Measurements from ENCODE around the gene FERMT1. TPM values are rescaled to one million over a fixed set of nuclear protein-coding genes. Genes with fewer than 3 reads are reported as not detected.
A peak's percentile ranks its signal among the peaks of the same experiment; 100 is the strongest.
"Not testable (repeated sequence)": the region's sequence is repeated elsewhere in the genome, so short reads cannot be mapped to it uniquely, and the experiment has no call there.

FERMT1 gene
- total RNA-seq, 1 donor from 2014 or later, result 34.0 TPM

DNA sequence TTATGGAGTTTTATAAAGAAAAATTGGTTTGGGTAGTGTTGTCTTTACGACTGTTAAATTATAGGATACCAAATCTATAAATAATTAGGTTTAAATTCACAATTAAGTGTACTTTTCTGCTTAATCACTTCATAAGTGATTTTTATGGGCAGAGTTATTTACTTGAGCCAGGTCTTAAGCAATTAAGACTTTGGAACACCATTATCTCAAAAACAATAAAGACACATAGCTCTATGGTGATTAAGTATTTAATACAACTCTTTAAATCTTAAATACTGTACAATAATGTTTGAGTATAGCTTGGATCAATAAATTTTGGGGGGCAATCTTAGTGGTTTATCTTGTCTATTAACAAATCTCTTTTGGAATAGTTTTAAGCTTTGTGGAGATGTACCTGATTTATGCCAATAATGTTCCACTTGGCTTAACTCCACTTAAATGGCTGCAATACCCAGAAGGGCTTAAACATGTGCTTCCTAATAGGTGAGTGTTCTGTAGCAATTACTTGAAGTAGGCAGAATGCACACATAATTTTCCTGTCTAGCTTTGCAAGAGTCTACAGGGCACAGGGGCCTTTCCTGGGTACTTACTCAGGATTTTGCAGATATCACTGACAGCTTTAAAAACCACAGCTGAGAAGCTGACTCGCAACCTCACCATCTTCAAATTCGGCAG lies 7.5 kb downstream of the FERMT1 start:
- ATAC-seq, result no peak

DNA sequence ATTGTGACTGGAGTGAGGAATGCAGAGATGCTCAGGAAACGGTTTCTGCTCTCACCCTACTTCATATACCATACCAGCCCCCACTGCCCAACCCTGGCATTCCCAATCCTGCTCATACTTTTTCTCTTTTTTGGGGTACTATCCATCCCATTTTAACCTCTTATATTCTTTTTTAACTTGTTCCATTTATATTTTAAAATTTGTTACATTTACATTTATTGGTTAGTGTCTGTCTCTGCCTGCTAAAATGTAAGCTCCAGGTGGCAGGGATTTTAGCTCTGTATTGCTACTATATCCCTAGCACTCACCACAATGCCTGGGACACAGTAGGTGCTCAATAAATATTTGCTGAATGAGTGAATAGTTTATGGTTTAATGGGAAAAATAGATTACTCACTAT lies 8.1 kb downstream of the FERMT1 start:
- no peak for ATAC-seq

DNA sequence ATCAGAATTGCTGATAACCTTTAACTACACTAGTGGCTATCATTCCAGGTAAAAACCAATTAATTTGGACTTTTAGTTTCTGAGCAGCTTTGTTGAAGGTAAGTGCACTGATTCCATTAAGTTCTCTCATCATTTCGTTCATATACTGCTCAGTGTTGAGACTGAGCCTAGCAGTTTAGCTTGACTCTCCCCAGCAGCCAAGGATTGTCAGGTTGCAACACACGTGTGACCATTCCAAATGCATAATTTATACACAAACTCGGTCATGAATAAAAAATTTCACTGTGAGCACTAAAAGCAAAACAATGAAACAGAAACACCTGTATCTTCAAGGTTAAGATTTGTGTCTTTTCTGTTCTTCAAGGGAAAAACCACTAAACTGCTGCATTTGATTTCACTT lies 8.9 kb downstream of the FERMT1 start:
- ATAC-seq, result no peak

DNA sequence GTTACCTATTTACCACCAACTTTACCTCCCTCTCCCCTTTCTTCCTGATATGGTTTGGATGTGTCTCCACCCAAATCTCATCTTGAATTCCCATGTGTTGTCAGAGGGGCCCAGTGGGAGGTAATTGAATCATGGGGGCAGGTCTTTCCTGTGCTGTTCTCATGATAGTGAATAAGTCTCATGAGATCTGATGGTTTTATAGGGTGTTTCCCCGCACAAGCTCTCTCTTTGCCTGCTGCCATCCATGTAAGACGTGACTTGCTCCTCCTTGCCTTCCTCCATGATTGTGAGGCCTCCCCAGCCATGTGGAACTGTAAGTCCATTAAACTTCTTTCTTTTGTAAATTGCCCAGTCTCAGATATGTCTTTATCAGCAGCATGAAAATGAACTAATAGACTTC lies 9.9 kb downstream of the FERMT1 start:
- ATAC-seq, result not testable (repeated sequence)

DNA sequence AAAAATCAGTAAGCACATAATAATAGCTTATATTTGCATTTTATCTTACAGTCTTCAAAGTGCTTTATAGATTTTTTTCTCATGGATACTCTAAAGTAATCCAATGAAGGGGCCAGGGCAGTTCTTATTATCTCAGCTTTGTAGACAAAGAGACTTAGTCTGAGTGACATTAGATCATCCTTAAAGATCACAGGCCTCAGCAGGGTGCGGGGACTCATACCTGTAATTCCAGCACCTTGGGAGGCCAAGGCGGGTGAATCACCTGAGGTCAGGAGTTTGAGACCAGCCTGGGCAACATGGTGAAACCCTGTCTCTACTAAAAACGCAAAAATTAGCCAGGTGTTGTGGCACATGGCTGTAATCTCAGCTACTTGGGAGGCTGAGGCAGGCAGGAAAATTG lies 14.5 kb downstream of the FERMT1 start:
- ATAC-seq, result no peak

DNA sequence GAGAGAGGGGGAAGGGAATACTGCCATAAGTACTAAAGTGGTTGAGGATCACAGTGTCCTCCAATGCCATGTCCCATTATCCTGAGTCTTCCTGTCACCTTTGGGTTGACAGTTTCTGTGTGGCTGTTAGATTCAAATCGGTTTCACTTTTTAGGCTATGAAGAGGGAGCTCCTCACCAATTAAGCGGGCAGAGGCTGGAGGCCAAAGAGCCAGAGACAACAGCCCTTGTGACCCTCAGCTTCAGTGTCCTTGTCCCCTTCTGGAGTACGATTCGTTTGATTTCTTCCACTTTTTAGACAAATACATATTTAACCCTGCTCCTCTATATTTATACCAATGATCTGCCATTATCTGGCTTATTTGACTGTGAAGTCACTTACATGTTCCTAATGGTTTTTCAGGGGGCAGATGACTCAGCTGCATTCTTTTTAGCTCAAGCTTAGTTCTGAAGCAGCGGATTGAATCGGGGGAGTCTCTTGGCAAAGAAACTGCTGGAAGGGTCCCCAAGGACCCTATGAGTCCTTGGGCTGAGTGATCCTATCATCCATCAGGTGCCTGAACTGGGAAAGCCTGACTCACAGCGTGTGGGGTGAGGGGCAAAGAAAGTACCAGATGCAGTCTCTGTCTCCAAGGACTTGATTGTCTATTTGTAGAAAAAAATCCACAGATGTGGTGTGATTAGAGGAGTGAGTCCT lies 18.2 kb downstream of the FERMT1 start:
- ATAC-seq, result no peak

DNA sequence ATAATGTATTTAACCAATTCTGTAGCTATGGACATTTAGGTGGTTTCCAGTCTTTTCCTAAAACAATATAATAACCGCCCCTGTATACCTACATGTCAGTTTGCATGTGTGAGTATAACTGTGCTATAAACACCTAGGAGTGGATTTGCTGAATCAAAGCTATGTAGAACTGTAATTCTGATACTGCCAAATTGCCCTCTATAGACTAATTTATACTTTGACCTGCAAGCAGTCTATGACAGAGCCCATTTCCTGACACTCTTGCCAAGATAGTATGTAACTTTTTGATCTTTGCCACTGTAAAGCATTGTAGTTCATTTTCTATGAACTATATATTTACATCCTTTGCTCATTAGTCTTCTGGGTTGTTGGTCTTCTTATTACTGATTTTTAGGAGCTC lies 19.5 kb downstream of the FERMT1 start:
- ATAC-seq, result no peak

DNA sequence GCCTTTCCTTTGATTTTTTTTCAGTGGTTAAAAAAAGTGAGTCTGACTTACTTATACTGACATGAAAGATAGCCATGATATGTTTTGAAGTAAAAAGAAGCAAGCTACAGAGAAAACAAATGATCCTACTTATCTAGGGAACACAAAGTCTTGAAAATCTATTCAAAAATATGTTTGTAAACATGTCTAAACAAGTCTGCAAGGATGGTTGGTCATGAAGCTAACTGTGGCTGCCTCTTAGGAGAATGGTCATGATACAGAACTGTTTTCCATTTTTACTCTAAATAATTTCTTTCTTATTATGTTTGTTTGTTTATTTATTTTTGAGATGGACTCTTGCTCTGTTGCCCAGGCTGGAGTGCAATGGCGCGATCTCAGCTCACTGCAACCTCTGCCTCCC lies 21.5 kb downstream of the FERMT1 start:
- ATAC-seq, result no peak

DNA sequence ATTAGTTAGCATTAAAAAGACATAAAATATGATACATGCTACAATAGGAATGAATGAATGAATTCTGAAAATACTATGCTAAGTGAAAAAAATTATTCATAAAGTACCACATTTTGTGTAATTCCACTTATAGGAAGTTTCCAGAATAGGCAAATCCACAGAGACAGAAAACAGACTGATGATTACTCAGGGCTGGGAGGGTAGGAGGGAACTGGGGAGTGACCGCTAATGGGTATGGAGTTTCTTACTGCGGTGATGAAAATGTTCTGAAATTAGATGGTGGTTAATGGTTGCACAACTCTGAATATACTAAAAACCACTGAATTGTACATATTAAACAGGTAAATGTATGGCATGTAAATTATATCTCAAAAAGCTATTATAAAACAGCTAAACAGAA lies 22.6 kb downstream of the FERMT1 start:
- ATAC-seq, result no peak

DNA sequence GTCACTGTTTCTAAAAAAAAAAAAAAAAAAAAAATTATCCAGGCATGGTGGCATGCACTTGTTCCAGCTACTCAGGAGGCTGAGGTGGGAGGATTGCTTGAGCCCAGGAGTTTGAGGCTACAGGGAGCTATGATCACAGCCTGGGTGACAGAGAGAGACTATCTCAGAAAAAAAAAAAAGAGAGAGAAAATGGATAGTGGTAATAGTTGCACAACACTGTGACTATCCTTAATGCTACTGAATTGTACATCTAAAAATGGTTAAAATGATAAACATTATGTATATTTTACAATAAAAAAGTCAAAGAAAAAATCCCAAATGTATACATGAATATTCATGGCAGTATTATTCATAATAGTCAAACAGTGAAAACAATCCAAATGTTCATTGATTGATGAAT lies 23.0 kb downstream of the FERMT1 start:
- no peak for ATAC-seq

DNA sequence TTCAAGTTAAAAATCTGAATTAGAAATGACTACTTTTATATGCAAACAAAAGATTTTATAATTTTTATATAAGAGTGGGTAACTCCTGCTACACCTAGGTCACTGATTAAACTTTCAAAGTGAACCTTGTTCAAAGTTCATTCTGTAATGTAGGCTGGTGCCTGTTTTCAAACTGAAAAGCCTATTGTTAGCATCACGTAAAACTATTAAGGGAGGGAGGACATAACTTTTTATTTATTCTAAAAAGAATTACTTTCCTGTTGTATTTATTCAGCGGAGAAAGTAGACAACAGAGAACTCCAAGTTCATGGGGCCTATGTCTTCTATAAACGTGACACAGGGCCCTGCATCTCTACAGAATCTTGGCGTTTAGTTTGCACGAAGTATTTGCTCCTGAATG lies 27.4 kb downstream of the FERMT1 start:
- no peak for ATAC-seq

DNA sequence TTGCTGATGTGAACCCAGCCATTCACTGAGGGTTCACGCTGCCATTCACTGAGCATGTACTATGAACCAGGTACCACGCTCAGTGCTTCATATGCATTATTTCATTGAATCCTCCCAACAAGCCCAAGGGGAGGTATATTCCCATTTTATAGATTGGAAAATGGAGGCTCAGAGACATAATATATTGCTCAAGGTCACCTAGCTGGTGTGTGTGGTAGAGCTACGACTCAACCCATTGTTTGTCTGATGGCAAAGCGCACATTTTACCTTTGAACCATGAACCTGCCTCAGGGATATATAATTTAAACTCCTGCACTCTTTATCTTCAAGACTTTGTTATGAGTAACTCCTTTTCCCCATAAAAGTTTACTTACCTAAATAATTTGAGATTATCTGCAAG lies 28.3 kb downstream of the FERMT1 start:
- no peak for ATAC-seq

DNA sequence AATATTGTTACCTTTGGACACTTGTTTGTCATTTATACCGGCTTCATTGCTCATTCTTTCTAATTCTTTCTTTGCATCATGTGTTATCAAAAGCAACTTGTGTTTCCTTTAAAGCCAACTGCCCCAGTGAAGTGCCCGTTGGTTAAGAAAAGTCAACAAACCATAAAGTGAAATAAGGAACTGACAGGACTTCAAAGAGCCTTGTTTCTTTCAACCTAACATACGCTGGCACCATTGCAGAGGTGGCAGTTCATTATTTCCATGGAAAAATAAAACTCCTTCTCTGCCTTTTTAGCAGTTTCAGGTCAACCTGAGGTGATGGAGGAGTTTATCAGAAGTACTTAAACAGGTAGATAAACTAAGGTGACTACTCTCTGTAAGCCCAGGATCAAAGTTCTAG lies 28.8 kb downstream of the FERMT1 start:
- ATAC-seq, result no peak

DNA sequence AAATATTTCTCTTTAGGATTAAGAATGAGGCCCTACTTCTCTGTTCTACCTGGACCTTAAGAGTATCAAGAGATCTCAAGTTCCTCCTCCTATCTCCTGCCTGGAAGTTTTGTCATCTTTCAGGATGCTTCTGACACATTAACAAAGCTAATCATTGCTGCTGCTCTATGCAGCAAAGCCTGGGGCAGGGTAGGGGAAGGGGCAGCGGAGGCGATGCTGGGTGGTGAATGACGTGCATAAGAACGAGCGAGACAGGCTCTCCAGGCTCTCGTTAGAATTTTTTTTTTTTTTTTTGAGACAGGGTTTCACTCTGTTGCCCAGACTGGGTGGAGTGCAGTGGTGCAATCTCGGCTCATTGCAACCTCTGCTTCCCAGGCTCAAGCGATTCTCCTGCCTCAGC lies 31.2 kb downstream of the FERMT1 start:
- ATAC-seq, result no peak

DNA sequence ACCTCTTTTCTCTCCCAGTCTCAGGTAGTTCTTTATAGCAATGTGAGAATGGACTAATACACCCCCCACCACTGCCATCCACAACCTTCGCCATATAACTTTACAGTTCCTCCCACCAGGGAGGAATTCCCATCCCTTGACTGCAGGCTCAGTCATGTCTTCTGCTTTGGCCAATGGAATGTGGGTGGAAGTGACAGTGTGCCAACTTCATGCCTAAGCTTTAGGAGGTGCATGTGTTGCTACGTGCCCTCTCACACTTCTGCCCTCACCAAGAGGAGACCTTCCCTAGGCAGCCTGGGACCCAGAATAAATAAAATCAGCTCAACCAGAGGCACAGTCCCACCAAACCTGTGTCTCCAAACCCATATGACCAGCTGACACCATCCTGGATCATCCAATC lies 36.0 kb downstream of the FERMT1 start:
- ATAC-seq, result peak; percentile 80

DNA sequence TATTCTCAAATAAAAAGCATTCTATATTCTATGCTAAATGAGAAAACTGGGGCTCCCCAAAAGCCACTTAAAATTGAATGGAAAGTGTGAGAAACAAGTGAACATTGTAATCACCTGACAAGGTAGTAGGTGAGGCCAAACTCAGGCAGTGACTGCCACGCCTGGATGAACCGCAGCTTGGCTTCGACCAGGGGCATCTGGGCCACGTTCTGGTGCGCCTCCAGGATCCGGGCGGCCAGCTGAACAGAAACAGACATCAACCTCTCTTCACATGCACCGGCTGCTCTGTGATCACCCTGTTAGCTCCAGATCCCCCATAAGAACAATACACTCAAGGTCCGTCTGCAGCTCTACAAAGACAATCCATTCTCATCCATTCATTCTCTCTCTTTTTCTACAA lies 38.9 kb downstream of the FERMT1 start:
- ATAC-seq, result no peak

DNA sequence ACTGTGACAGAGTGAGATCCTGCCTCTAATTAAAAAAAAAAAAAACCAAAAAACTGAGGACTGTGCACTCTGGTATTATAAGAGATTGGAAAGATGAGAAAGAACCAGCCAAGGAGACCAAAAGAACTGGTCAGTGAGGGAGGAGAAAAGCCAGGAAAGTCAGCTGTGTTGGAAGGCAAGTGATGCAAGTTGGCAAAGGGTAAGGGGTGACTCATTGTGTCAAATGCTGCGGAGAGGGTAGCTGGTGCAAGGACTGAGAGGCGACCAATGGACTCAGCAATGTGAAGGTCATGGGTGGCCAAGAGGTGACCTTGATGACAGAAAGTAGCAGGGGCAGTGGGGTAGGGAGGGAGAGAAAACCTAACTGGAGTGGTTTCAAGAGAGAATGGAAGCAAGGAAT lies 41.6 kb downstream of the FERMT1 start:
- ATAC-seq, result peak; percentile 26

DNA sequence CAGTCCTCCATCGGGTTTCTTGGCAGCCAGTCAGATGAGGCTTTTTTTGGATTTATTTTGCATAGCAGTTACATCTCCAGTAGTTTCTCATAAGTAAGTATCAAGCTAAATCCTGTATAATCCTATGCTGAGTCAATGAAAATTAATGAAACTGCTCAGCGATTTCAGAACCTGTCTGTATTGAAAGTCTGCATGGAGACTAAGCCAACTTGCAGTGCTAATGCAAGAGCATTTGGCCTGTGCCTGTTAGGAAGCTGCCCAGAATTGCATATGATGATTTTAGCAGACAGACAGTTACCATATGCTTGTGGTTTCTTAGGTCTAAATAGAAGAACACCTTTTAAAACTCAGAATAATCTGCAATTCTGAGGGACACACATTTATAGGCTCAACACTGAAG lies 43.8 kb downstream of the FERMT1 start:
- peak; percentile 87 for ATAC-seq

DNA sequence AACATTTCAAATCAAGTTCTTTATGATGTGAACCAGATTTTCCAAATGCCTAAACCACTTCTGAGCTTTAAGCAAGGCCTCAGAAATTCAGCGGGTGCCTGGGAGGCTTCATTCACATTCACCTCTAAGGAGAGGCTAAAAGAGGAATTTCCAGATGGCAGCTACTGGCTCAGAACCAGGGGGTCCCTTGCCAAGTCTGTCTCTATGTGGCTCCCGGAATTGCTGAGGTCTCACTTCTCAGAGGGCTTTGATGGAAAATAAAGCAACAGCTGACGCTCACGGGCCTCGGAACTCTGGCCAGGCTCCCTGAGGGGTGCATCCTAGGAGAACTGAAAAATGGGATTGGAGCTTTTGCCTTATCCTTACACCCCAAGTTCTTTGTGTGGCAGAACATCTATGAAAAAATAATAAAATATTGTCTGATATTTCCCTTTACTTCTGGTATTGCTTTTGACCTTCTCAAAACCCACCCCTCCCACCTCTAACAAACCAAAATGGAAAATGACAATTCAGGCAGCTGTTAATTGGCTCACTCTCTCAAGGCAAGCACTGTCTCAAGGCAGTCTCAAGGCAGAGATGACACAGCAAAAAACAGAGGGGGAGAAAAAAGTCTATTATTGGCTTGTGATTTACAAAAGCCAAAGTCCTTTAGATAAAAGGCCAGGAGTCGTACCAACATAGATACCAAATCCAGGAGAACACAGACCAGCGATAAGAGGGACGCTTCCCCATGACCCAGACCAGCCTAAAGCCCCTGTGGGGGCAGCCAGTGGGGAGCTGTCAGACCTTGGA lies 47.2 kb downstream of the FERMT1 start:
- no peak for ATAC-seq

DNA sequence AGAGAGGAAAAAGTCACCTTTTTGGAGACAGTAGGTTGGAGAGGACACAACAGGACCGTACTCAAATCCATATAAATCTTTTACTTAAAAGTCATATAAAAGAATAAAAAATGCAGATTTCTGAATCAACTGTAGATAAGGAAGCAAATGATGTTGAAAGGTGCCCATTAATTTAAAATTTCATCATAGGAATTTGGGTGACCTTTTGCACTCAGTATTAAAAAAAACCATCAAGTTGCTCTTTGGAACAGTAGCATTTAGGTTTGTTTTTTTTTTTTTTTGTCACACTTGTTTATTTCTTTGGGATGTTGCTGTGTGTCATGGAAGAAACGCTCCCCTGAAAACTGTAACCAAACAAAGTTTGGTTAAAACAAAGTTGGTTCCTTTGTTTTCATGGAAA lies 48.0 kb downstream of the FERMT1 start:
- ATAC-seq, result no peak

DNA sequence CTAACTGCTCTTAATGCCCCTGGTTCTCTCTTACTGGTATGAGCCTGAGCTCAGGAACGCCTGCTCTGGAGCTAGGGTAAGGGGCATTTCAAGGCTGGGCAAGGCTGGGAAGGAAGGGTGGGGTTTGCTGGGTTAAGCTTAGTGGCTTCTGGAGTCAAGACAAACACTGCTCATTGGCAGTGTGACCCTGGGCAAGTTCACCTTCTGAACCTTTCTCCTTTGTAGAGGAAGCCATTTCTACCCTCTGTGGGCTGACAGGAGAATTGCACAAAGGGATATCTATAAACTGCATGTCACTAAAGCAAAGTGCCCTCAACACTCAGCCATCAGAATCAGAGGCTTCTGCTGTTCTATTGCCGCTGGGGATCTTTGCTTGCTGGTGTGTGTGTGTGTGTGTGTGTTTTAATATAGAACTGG lies 48.7 kb downstream of the FERMT1 start:
- no peak for ATAC-seq

DNA sequence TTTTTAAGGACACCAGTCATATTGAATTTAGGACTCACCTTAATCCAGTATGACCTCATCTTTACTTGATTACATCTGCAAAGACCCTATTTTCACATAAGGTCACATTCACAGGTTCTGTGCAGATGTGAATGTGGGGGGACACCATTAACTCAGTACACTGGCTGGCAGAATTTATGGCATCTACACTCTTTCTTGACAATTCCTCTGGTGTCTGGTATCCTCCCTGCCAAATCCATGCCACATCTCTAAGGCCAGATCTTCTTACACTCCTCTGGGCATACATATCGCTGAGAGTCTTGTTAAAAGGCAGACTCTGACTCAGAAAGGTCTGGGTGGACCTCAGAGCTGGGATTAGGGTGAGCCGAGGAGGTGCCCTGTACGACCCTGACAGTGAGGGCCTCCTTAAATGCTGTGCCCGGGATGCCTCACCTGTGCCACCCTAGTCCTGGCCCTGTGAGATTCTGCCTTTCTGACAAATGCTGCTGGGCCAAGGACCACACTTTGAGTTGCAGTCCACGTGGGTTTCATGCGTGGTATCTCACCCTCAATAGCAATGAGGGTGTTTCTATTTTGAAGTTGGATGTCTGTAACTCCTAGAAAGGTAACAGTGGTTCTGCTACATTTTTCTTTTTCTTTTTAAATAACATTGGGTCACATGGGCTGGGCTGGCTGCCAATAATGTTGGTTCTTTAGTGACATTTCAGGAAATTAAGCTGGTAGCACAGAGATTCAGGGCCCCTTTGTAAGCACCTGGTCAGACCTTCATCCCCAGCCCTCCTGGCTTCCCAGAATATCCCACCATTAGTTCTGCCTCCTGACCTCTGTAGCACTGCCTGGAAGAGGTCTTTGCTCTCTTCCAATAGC lies 51.8 kb downstream of the FERMT1 start:
- peak; percentile 22 for ATAC-seq

DNA sequence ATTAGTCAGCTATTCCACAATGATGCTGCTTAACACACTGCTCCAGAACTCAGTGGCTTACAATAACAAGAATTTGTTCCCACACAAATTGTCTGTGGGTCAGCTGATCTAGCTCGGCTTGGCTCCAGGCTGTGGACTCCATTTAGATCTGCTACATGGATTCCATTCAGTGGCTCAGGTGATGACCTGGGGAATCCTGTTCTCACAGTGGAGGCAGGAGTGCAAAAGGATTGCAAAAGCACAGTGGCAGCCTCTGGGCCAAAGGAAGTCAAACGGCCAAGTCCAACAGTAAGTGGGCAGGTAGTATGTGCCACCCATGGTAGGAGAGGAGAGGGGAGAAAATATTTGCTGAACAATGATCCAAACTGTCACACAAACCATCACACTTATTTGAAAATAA lies 53.2 kb downstream of the FERMT1 start:
- ATAC-seq, result no peak

All from esophagus mucosa (tissue), 1 donor.